ENCODE data around the gene RNASEL. TPM values are rescaled to one million over a fixed set of nuclear protein-coding genes. Genes with fewer than 3 reads are reported as not detected.
A peak's percentile ranks its signal among the peaks of the same experiment; 100 is the strongest.

Gene RNASEL
- total and polyA plus RNA-seq, 11 donors, result 1.4 to 6.3 (median 2.7) TPM

- 93 to 96% (median 94%) methylated on average over 2 of the region's 2 CpGs for WGBS, 4 donors
- intact Hi-C loops (cut with DNase I), result loop anchor here in 1 of 10 donors (5.0 kb wide), 1 partner anchor 50 kb away; no protein-coding TSS in a partner anchor
- Histone ChIP-seq H3K4me1 (peaks cover 0 to 41% (median 21%) of the 10 kb centered on the region in 12 donors), H3K9me3 (peaks cover 0 to 15% (median 0%) of the 10 kb centered on the region in 12 donors), H3K27ac (no peak overlapping the region), H3K36me3 (no peaks in the 10 kb centered on the region), H3K4me3 (no peak overlapping the region), H3K27me3 (peaks cover 0 to 3% (median 0%) of the 10 kb centered on the region in 9 donors)
- TF ChIP-seq CTCF (IDR thresholded peaks at IDR 0.05) (no peak), POLR2A (IDR thresholded peaks at IDR 0.05) (no peak)
- ATAC-seq (no peak), DNase-seq (no peak)
Measured at GRCh38 chr1:182621906-182622305, 32.9 kb upstream of the RNASEL start.

- Histone ChIP-seq H3K27ac (no peak overlapping the region), H3K36me3 (no peaks in the 10 kb centered on the region), H3K4me1 (peaks cover 0 to 42% (median 23%) of the 10 kb centered on the region in 12 donors), H3K9me3 (peaks cover 0 to 15% (median 0%) of the 10 kb centered on the region in 12 donors), H3K4me3 (no peak overlapping the region), H3K27me3 (peaks cover 0 to 7% (median 0%) of the 10 kb centered on the region in 9 donors)
- DNase-seq (no peak), ATAC-seq (no peak)
- intact Hi-C loops (cut with DNase I), result loop anchor here in 1 of 10 donors (5.0 kb wide), 1 partner anchor 51 kb away; no protein-coding TSS in a partner anchor
- no peak for TF ChIP-seq POLR2A (IDR thresholded peaks at IDR 0.05)
- no peak for TF ChIP-seq CTCF (IDR thresholded peaks at IDR 0.05)
Measured at GRCh38 chr1:182620924-182621585, 32.0 kb upstream of the RNASEL start.

- intact Hi-C loops (cut with DNase I), result no loop called here
Measured at GRCh38 chr1:182617734-182618351, 28.8 kb upstream of the RNASEL start.

More at GRCh38 chr1:182617734-182618351, 28.8 kb upstream of the RNASEL start:
- 56 to 67% (median 60%) methylated on average over 6 of the region's 6 CpGs for WGBS, 4 donors
- H3K36me3 ChIP-seq, result no peaks in the 10 kb centered on the region
- TF ChIP-seq CTCF (IDR thresholded peaks at IDR 0.05) (no peak), POLR2A (IDR thresholded peaks at IDR 0.05) (no peak)
- H3K4me3 ChIP-seq, result no peak overlapping the region
- H3K4me1 ChIP-seq, result peaks cover 7 to 40% (median 28%) of the 10 kb centered on the region in 12 donors
- peaks cover 0 to 10% (median 0%) of the 10 kb centered on the region in 9 donors for H3K27me3 ChIP-seq
- no peak for ATAC-seq
- no peak for DNase-seq
- H3K27ac ChIP-seq, result peak overlapping the region in 3 of 12 donors; percentile 2 to 25 (median 13)
- peaks cover 0 to 15% (median 0%) of the 10 kb centered on the region in 12 donors for H3K9me3 ChIP-seq
